GM12801 (cell line): ENCODE measurements around the gene GSG1.

Source experiments
- TF ChIP-seq, protein P1 (sequence below): IDR thresholded peaks from one replicate; pipeline ENCODE4 v1.5.1; 2011; ENCODE audit warnings: control low read depth; ENCODE audit not compliant: insufficient read length; ENCODE audit errors: extremely low read depth

The GSG1 gene

DNA sequence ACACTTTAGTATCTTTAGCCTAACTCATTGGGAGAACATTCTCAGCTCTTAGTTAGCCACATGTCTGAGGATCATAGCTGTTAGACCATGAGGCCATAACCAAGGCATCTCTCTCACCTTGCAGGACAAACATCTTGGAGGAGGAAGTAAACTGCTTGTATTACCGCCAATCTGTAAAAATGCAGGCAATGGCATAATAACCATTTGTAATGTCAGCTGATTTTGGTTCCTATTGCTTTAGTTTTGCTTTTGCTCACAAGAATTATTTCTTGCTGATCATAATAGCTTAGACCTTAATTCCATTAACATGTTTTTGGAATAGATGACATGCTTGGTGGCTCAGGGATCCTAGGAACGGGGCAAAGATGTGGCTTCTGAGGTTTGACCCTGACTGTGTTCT lies 16.4 kb upstream of the GSG1 start:
- TF ChIP-seq, protein P1, sequence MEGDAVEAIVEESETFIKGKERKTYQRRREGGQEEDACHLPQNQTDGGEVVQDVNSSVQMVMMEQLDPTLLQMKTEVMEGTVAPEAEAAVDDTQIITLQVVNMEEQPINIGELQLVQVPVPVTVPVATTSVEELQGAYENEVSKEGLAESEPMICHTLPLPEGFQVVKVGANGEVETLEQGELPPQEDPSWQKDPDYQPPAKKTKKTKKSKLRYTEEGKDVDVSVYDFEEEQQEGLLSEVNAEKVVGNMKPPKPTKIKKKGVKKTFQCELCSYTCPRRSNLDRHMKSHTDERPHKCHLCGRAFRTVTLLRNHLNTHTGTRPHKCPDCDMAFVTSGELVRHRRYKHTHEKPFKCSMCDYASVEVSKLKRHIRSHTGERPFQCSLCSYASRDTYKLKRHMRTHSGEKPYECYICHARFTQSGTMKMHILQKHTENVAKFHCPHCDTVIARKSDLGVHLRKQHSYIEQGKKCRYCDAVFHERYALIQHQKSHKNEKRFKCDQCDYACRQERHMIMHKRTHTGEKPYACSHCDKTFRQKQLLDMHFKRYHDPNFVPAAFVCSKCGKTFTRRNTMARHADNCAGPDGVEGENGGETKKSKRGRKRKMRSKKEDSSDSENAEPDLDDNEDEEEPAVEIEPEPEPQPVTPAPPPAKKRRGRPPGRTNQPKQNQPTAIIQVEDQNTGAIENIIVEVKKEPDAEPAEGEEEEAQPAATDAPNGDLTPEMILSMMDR: no peak

DNA sequence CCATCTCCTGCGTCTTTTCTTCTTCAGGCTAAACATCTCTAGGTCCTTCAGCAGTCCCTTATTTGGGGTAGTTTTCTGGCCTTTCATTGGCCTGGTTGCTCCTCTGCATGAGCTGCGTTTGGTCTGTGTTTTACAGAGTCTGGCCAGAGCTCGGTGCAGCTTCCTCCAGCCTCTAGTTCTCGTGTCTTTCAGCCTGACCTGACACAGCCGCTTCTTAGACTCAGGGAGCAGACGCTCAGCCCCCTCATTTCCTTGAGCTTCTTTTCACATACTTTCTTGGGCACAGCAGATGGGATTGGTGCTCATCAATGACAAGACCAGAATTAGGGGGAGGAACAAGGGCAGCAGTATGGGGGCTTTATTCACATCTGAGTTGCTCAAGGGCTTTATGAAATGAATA lies 13.6 kb upstream of the GSG1 start:
- TF ChIP-seq, protein P1: no peak

GRCh38 chr12:13116259-13116658 lies 12.8 kb upstream of the GSG1 start:
- TF ChIP-seq, protein P1: no peak

- TF ChIP-seq, protein P1: no peak
Observed at GRCh38 chr12:13114251-13115052, 11.0 kb upstream of the GSG1 start.

- TF ChIP-seq, protein P1: no peak
Observed at GRCh38 chr12:13112968-13113367, 9.5 kb upstream of the GSG1 start.

DNA sequence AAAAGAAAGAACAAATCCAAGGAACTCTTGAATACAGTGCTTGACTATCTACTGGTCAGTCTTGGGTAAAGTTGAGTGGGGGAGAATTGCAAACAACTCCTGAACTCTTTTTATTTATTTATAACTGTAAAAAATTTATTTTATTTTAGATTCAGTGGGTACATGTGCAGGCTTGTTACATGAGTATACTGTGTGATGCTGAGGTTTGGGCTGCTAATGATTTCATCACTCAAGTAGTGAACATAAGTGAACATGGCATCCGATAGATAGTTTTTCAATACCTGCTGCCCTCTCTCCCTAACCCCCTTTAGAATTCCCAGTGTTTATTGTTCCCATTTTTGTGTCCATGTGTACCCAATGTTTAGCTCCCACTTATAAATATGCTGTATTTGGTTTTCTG lies 3.2 kb upstream of the GSG1 start:
- TF ChIP-seq, protein P1: no peak

DNA sequence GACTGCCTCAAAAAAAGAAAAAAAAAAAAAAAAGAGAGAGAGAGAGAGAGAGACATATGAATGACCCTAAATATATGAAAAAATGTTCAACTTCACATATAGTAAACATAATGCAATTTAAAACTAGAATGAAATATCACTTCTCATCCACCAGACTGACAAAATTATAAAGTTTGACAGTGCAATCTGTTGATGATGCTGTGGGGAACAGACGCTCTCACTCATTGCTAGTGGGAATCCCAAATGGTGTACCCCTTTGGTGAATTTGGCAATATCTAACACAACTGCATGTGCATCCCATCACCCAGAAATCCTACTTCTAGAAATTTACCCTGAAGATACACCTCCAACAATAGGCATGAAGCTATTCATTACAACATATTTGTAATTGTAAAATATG lies 2.3 kb upstream of the GSG1 start:
- TF ChIP-seq, protein P1: no peak
